Measurements from ENCODE around the gene EFCAB7.

DNA sequence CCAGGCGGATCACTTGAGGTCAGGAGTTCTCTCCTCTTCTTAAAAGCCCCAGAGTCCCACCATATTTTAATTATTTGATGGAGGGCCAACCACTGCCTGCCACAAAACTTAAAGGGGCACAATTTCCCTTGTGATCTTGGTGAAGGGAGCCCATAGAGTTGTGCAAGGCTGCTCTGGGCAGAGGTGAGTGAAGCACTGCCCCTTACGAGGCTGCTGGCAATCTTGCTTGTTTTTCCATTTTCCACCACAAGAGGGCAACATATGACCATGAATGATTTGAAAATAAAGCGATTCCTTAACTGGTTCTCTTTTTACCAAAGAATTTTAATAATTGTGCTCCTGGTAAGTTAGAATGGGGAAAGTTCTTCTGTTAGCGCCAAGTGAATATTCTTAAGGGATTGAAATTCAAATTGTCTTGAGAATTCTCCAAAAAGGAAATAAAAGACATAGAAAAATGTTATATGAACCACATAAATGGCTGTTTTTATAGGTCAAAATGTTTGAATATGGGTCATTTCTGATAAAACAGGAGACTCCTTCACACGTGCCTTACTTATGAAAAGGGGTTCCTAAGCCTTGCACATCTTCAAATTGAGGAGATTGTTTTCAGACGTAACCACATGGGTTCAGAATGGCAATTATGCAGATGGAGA lies 92.6 kb downstream of the EFCAB7 start:
- TF ChIP-seq, protein P1, sequence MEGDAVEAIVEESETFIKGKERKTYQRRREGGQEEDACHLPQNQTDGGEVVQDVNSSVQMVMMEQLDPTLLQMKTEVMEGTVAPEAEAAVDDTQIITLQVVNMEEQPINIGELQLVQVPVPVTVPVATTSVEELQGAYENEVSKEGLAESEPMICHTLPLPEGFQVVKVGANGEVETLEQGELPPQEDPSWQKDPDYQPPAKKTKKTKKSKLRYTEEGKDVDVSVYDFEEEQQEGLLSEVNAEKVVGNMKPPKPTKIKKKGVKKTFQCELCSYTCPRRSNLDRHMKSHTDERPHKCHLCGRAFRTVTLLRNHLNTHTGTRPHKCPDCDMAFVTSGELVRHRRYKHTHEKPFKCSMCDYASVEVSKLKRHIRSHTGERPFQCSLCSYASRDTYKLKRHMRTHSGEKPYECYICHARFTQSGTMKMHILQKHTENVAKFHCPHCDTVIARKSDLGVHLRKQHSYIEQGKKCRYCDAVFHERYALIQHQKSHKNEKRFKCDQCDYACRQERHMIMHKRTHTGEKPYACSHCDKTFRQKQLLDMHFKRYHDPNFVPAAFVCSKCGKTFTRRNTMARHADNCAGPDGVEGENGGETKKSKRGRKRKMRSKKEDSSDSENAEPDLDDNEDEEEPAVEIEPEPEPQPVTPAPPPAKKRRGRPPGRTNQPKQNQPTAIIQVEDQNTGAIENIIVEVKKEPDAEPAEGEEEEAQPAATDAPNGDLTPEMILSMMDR (IDR thresholded peaks at IDR 0.05; ENCODE audit: borderline replicate concordance, extremely low read depth, low read length, poor library complexity, severe bottlenecking) = peak; percentile 83
- no peak for TF ChIP-seq EZH2 (IDR thresholded peaks at IDR 0.05; ENCODE audit: borderline replicate concordance, low read depth, low read length, severe bottlenecking)

Measured in DND-41 (cell line).